Right lobe of liver (tissue), 6 donors: ENCODE results near the gene TMED8. TPM values are rescaled to one million over a fixed set of nuclear protein-coding genes. Genes with fewer than 3 reads are reported as not detected.
A peak's percentile ranks its signal among the peaks of the same experiment; 100 is the strongest.

ENCODE experiments used
- ATAC-seq, 4 donors: fragments of 200-7000 bp; cut with Tn5 transposase; one replicate each; pipeline ENCODE4 v1.9.1; 2020; ENCODE audit warnings: mild to moderate bottlenecking in 4 of 4, moderate library complexity in 4 of 4
- DNase-seq, 3 donors: peaks; one replicate each; pipeline ENCODE4 v3.0.0-alpha.2; 2020
- H3K27ac ChIP-seq, 3 donors: fragments of 200-600 bp; one replicate each; pipeline ENCODE4 v1.8.0; 2022
- H3K27me3 ChIP-seq, 2 donors: fragments of 200-600 bp; one replicate each; pipeline ENCODE4 v1.8.0; 2022
- H3K36me3 ChIP-seq, 4 donors: fragments of 200-600 bp; sonication (generic) in 1 of 4; one replicate each; pipeline versions ENCODE4 v1.5.1 to v1.8.0; 2017 to 2022; ENCODE audit warnings: control low read depth in 1 of 4
- H3K4me1 ChIP-seq, 4 donors: fragments of 200-600 bp; sonication (generic) in 1 of 4; one replicate each; pipeline versions ENCODE4 v1.5.1 to v1.8.0; 2017 to 2022; ENCODE audit warnings: control low read depth in 1 of 4
- H3K4me3 ChIP-seq, 3 donors: fragments of 200-600 bp; one replicate each; pipeline ENCODE4 v1.8.0; 2022
- H3K9me3 ChIP-seq, 4 donors: fragments of 200-600 bp; sonication (generic) in 1 of 4; one replicate each; pipeline versions ENCODE4 v1.5.1 to v1.8.0; 2017 to 2022; ENCODE audit warnings: control low read depth in 1 of 4
- POLR2A ChIP-seq: fragments of 450-650 bp; IDR thresholded peaks from one replicate; pipeline ENCODE4 v1.6.1; 2017; ENCODE audit warnings: antibody characterized with exemption, mild to moderate bottlenecking
- WGBS: methylation state at CpG from one replicate; pipeline ENCODE4 v1.1.6; 2018; ENCODE audit warnings: low coverage, low lambda C conversion rate; ENCODE audit not compliant: insufficient coverage; ENCODE audit errors: missing lambda C conversion rate; 5-methylcytosine and 5-hydroxymethylcytosine counted together
- intact Hi-C, 2 donors: fragments of 100-400 bp; cut with DNase I; formaldehyde crosslinking; loops; one replicate each; pipeline versions ENCODE4 v1.11.2 to v1.14.1; 2022
- long read RNA-seq: library from polyadenylated mRNA; unstranded; transcript quantifications from one replicate; pipeline ENCODE4 v2.0.0, GENCODE V29; 2019
- total RNA-seq, 6 experiments: library from RNA; depleted of rRNA in 2 of 6; stranded (reverse); fragments of >200 nt in 2 of 6; fragmentation: NEBNext Ultra II Directional in 3 of 6; extraction: Animal tissue kit (Norgen Biotek cat#: 25700) in 3 of 6; gene quantifications; one replicate each; pipeline versions ENCODE4 v1.1.0 to v1.2.4, GENCODE V29; 2016 to 2023
- TF ChIP-seq, protein P1 (sequence below), 4 donors: fragments of 200-600 bp in 3 of 4; fragments of 450-650 bp in 1 of 4; IDR thresholded peaks; one replicate each; pipeline versions ENCODE4 v1.5.1 to v1.8.0; 2016 to 2022; ENCODE audit warnings: antibody characterized with exemption in 4 of 4, mild to moderate bottlenecking in 2 of 4
- donor health status: DM: no; HTN: yes; CAD: no.
- donor health status: DM: no; HTN: no; CAD: no.
- donor health status: DM: no; HTN: no; CAD: no.
- donor health status: DM: no; HTN: yes; CAD: no.
- donor health status: DM: no; HTN: yes; CAD: no.

TMED8 gene, protein sequence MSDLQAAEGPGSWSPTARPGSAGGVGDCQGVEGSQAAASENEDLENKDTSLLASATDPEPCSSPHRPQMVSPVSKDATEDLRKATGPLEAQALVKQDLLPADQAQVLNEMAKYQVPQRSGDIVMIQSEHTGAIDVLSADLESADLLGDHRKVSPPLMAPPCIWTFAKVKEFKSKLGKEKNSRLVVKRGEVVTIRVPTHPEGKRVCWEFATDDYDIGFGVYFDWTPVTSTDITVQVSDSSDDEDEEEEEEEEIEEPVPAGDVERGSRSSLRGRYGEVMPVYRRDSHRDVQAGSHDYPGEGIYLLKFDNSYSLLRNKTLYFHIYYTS
- 1 to 10 TPM; 2.5 to 4.4 (median 3.1) TPM for total RNA-seq
- long read RNA-seq: 0 reads

DNA sequence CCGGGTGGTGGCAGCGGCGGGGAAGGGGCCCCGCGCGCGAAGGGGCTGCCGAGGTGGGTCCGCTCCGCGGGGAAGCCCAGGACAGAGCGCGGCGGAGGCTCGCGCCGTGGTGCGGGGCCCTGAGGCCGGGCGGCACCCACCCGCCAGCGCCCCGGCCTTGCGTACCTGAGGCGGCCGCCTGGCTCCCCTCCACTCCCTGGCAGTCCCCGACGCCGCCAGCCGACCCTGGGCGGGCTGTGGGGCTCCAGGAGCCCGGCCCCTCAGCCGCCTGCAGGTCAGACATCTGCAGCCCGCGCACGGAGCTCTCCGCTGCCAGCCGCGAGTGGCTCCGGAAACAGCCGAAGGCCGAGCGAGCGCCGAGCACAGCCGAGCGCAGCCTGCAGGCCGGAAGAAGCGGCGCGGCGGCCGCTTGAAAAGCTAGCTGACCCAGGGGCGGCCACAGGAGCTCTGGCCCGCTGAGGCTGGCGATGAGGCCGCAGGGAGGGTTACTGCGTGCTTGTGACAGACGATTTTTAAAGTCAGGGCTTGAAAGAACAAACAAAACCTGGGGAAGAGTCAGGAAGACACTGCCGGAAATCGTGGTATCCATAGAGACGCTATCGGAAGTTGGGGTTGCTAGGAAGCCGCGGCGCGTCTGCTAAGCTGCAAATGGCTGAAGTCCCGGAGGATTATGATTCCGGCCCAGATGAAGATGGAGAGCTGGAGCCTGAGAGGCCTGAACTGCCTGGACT, at the start of gene TMED8, which contains the start of gene SAMD15:
TMED8 (minus strand) TSS at position 324 of the 731 bp plus-strand sequence; CDS start at position 283, 41 bp downstream.
SAMD15 (plus strand) TSS at position 609 of the 731 bp plus-strand sequence; CDS start at position 649, 40 bp downstream.
- peak; percentile 98 for ATAC-seq
- Histone ChIP-seq H3K36me3 (no peaks in the 10 kb centered on the region), H3K27me3 (no peaks in the 10 kb centered on the region), H3K4me1 (peaks cover 0 to 17% (median 3%) of the 10 kb centered on the region in 4 donors), H3K9me3 (no peaks in the 10 kb centered on the region), H3K27ac (peak within 1 kb of the TSS; percentile 49 to 77 (median 71)), H3K4me3 (peak within 1 kb of the TSS; percentile 71 to 94 (median 93))
- intact Hi-C loops: no loop called here
- 0% methylated on average over 13 of the region's 69 CpGs for WGBS
- peak; percentile 89 to 91 (median 89) for DNase-seq
- TF ChIP-seq, protein P1, sequence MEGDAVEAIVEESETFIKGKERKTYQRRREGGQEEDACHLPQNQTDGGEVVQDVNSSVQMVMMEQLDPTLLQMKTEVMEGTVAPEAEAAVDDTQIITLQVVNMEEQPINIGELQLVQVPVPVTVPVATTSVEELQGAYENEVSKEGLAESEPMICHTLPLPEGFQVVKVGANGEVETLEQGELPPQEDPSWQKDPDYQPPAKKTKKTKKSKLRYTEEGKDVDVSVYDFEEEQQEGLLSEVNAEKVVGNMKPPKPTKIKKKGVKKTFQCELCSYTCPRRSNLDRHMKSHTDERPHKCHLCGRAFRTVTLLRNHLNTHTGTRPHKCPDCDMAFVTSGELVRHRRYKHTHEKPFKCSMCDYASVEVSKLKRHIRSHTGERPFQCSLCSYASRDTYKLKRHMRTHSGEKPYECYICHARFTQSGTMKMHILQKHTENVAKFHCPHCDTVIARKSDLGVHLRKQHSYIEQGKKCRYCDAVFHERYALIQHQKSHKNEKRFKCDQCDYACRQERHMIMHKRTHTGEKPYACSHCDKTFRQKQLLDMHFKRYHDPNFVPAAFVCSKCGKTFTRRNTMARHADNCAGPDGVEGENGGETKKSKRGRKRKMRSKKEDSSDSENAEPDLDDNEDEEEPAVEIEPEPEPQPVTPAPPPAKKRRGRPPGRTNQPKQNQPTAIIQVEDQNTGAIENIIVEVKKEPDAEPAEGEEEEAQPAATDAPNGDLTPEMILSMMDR (IDR thresholded peaks at IDR 0.05): peak; percentile 19 to 41 (median 25)
- peak; percentile 35 for TF ChIP-seq POLR2A

DNA sequence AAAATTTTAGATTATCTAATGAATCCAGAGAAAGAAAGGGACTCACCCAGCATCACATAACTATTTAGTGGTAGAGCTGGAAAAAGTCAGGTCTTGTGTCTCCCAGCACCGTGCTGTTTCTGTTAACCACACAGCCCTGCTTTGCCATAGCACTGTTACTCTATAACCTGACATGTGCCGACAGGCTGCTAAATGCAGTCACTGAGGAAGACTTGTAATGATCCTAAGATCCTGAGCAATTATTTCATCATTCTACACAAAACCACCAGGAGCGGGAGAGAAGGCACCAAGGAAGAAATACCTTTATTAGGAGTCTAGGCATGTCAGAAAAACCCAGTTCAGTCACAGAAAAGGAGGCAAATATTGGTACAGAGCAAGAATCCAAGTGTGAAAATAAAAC, 49.5 kb upstream of the TMED8 start:
- no peaks in the 10 kb centered on the region for H3K4me1 ChIP-seq
- H3K27ac ChIP-seq: no peak overlapping the region
- TF ChIP-seq, protein P1 (IDR thresholded peaks at IDR 0.05): no peak
- TF ChIP-seq POLR2A: no peak
- H3K27me3 ChIP-seq: no peaks in the 10 kb centered on the region
- H3K4me3 ChIP-seq: no peak overlapping the region
- ATAC-seq (no peak), DNase-seq (no peak)
- intact Hi-C loops: no loop called here
- no peaks in the 10 kb centered on the region for H3K9me3 ChIP-seq
- WGBS: 100% methylated on average over 3 of the region's 3 CpGs
- H3K36me3 ChIP-seq: peaks cover 0 to 79% (median 32%) of the 10 kb centered on the region in 4 donors

DNA sequence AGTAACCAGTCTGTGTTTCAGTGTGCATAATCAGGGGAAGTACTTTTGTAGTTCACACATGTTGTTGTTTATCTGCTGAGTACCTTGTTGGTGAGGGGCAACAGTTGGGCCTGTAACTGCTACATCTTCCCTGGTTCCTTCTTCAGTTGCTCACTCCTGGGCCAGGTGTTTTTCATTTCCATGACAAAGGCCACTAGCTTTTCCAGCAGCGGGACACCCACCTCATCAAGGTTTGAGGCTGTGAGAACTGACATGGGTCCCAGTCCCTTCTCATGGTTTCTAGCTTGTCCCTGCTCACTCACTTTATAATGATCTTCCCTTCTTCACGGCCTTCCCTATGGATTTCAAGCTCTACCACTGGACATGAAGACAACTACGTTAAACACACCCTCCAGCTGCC, 48.0 kb upstream of the TMED8 start:
- no peaks in the 10 kb centered on the region for H3K27me3 ChIP-seq
- peaks cover 0 to 72% (median 29%) of the 10 kb centered on the region in 4 donors for H3K36me3 ChIP-seq
- ATAC-seq (no peak), DNase-seq (no peak)
- H3K4me1 ChIP-seq: no peaks in the 10 kb centered on the region
- 88% methylated on average over 3 of the region's 3 CpGs for WGBS
- H3K9me3 ChIP-seq: no peaks in the 10 kb centered on the region
- H3K27ac ChIP-seq: no peak overlapping the region
- H3K4me3 ChIP-seq: no peak overlapping the region
- no peak for TF ChIP-seq POLR2A
- intact Hi-C loops: no loop called here

DNA sequence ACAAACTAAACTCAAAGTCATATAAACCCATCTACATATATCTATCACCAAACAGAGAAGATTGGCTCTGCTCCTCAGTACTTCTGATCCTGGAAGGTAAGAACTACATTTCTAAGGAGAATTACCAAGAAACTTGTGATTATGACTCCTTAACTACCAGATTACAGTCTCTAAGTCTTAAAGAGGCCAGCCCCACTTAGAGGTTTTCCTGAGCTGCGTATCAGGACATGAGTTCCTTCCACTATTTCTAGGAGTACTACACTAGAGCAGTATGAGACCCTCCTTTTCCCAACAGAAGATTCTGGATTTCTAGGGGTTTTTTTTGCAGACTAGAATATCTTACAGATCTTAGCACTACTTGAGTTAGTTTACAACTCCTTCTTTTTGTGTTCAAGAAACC, 46.5 kb upstream of the TMED8 start, which contains the start of gene NOXRED1:
NOXRED1 (minus strand) TSS at position 101 of the 400 bp plus-strand sequence. CDS start 634 bp downstream, outside the sequence.
- no peak for ATAC-seq
- Histone ChIP-seq H3K27ac (no peak within 1 kb of the TSS), H3K36me3 (peaks cover 0 to 57% (median 22%) of the 10 kb centered on the region in 4 donors), H3K4me3 (no peak within 1 kb of the TSS), H3K27me3 (no peaks in the 10 kb centered on the region), H3K4me1 (no peaks in the 10 kb centered on the region), H3K9me3 (no peaks in the 10 kb centered on the region)
- DNase-seq: no peak
- WGBS: 92% methylated on average over 1 of the region's 1 CpG
- intact Hi-C loops: no loop called here
- TF ChIP-seq, protein P1 (IDR thresholded peaks at IDR 0.05): no peak
- TF ChIP-seq POLR2A: no peak
